ENCODE results near the gene MYBBP1A. TPM values are rescaled to one million over a fixed set of nuclear protein-coding genes. Genes with fewer than 3 reads are reported as not detected.

Gene MYBBP1A
- total and polyA plus RNA-seq, 2 of the 8 experiments (the other 6 are each of a cell fraction or from before 2014, with no cell fraction given) = 46.8 to 151 TPM

- TF ChIP-seq USF2 (IDR thresholded peaks at IDR 0.05; ENCODE audit: low read length) = no peak
- TF ChIP-seq CTBP2 (IDR thresholded peaks at IDR 0.05; ENCODE audit: borderline replicate concordance, insufficient read depth, insufficient read length, low read length) = no peak
- no peak for TF ChIP-seq GTF2F1 (IDR thresholded peaks at IDR 0.05; ENCODE audit: borderline replicate concordance, low read depth, low read length)
- TF ChIP-seq EGR1 (IDR thresholded peaks at IDR 0.05; ENCODE audit: borderline replicate concordance, low read depth, low read length) = no peak
Measured at GRCh38 chr17:4573669-4574068, 18.5 kb upstream of the MYBBP1A start (continued).
